Duodenal mucosa (tissue), 2 donors: ENCODE measurements around the gene OXTR.
"Not testable (repeated sequence)": the region's sequence is repeated elsewhere in the genome, so short reads cannot be mapped to it uniquely, and the experiment has no call there.

ENCODE experiments used
- H3K27ac ChIP-seq: one replicate; pipeline ENCODE4 v1.7.0; 2013; ENCODE audit warnings: low read depth, low read length
- H3K27me3 ChIP-seq, 2 donors: one replicate each; pipeline ENCODE4 v1.7.0; 2013; ENCODE audit warnings: low read length in 2 of 2, control low read depth in 1 of 2; ENCODE audit not compliant: insufficient read depth in 2 of 2, control insufficient read depth in 1 of 2
- H3K36me3 ChIP-seq, 2 donors: one replicate each; pipeline ENCODE4 v1.7.0; 2013; ENCODE audit warnings: low read length in 2 of 2, control low read depth in 1 of 2; ENCODE audit not compliant: insufficient read depth in 2 of 2, control insufficient read depth in 1 of 2
- H3K4me1 ChIP-seq, 2 donors: one replicate each; pipeline ENCODE4 v1.7.0; 2013; ENCODE audit warnings: low read length in 2 of 2, control low read depth in 1 of 2; ENCODE audit not compliant: insufficient read depth in 2 of 2, control insufficient read depth in 1 of 2
- H3K4me3 ChIP-seq, 2 donors: one replicate each; pipeline ENCODE4 v1.7.0; 2013; ENCODE audit warnings: low read length in 2 of 2, low read depth in 1 of 2
- H3K9ac ChIP-seq, 2 donors: one replicate each; pipeline ENCODE4 v1.7.0; 2013; ENCODE audit warnings: low read length in 2 of 2, low read depth in 1 of 2
- H3K9me3 ChIP-seq, 2 donors: one replicate each; pipeline ENCODE4 v1.7.0; 2013; ENCODE audit warnings: low read length in 2 of 2, control low read depth in 1 of 2; ENCODE audit not compliant: control insufficient read depth in 1 of 2

Gene OXTR

GRCh38 chr3:8733332-8734094 is 35.9 kb downstream of the OXTR start, which contains the start of gene CAV3:
Gene CAV3, plus strand, starts transcription at chr3:8733802. Its CDS starts 75 bp downstream, at chr3:8733877.
- no peaks in the 10 kb centered on the region for H3K9me3 ChIP-seq
- H3K27ac ChIP-seq = no peak within 1 kb of the TSS
- H3K36me3 ChIP-seq = no peaks in the 10 kb centered on the region
- no peaks in the 10 kb centered on the region for H3K4me1 ChIP-seq
- H3K4me3 ChIP-seq = no peak within 1 kb of the TSS
- H3K27me3 ChIP-seq = peaks cover 0 to 2% of the 10 kb centered on the region in 2 donors
- H3K9ac ChIP-seq = no peak within 1 kb of the TSS

GRCh38 chr3:8732413-8732812 is 37.0 kb downstream of the OXTR start:
- no peaks in the 10 kb centered on the region for H3K4me1 ChIP-seq
- no peak overlapping the region for H3K4me3 ChIP-seq
- no peaks in the 10 kb centered on the region for H3K9me3 ChIP-seq
- no peaks in the 10 kb centered on the region for H3K27me3 ChIP-seq
- H3K27ac ChIP-seq = no peak overlapping the region
- no peaks in the 10 kb centered on the region for H3K36me3 ChIP-seq
- H3K9ac ChIP-seq = no peak overlapping the region

- Histone ChIP-seq H3K4me1 (no peaks in the 10 kb centered on the region), H3K36me3 (no peaks in the 10 kb centered on the region), H3K4me3 (no peak overlapping the region), H3K9ac (no peak overlapping the region), H3K27ac (no peak overlapping the region), H3K9me3 (peaks cover 0 to 2% of the 10 kb centered on the region in 2 donors), H3K27me3 (no peaks in the 10 kb centered on the region)
Observed at GRCh38 chr3:8730656-8731055, 38.8 kb downstream of the OXTR start.

- Histone ChIP-seq H3K27me3 (no peaks in the 10 kb centered on the region), H3K4me1 (no peaks in the 10 kb centered on the region), H3K9ac (no peak overlapping the region), H3K9me3 (peaks cover 0 to 2% of the 10 kb centered on the region in 2 donors), H3K36me3 (no peaks in the 10 kb centered on the region), H3K27ac (no peak overlapping the region), H3K4me3 (no peak overlapping the region)
Observed at GRCh38 chr3:8729479-8729878, 39.9 kb downstream of the OXTR start.

GRCh38 chr3:8727605-8728512 is 41.6 kb downstream of the OXTR start:
- Histone ChIP-seq H3K4me1 (no peaks in the 10 kb centered on the region), H3K4me3 (no peak overlapping the region), H3K27me3 (no peaks in the 10 kb centered on the region), H3K9ac (no peak overlapping the region), H3K27ac (no peak overlapping the region), H3K36me3 (no peaks in the 10 kb centered on the region), H3K9me3 (peaks cover 0 to 2% of the 10 kb centered on the region in 2 donors)

- Histone ChIP-seq H3K4me3 (no peak overlapping the region), H3K9me3 (peaks cover 0 to 2% of the 10 kb centered on the region in 2 donors), H3K4me1 (no peaks in the 10 kb centered on the region), H3K9ac (no peak overlapping the region), H3K27me3 (no peaks in the 10 kb centered on the region), H3K27ac (no peak overlapping the region), H3K36me3 (no peaks in the 10 kb centered on the region)
Observed at GRCh38 chr3:8724108-8724752, 45.2 kb downstream of the OXTR start.

GRCh38 chr3:8723612-8724011 is 45.8 kb downstream of the OXTR start:
- Histone ChIP-seq H3K9me3 (peaks cover 0 to 2% of the 10 kb centered on the region in 2 donors), H3K36me3 (no peaks in the 10 kb centered on the region), H3K27ac (no peak overlapping the region), H3K4me1 (no peaks in the 10 kb centered on the region), H3K4me3 (no peak overlapping the region), H3K9ac (no peak overlapping the region), H3K27me3 (no peaks in the 10 kb centered on the region)

- Histone ChIP-seq H3K4me1 (no peaks in the 10 kb centered on the region), H3K27me3 (no peaks in the 10 kb centered on the region), H3K9ac (no peak overlapping the region), H3K27ac (no peak overlapping the region), H3K9me3 (peaks cover 0 to 2% of the 10 kb centered on the region in 2 donors), H3K36me3 (no peaks in the 10 kb centered on the region), H3K4me3 (no peak overlapping the region)
Observed at GRCh38 chr3:8722808-8723207, 46.6 kb downstream of the OXTR start.

GRCh38 chr3:8715757-8716156 is 53.7 kb downstream of the OXTR start:
- not testable (repeated sequence) for H3K9me3 ChIP-seq, H3K36me3 ChIP-seq, H3K9ac ChIP-seq, H3K4me1 ChIP-seq, H3K27ac ChIP-seq, H3K27me3 ChIP-seq, H3K4me3 ChIP-seq
